ENCODE results near the gene ACTR3C.
"Not testable (repeated sequence)": the region's sequence is repeated elsewhere in the genome, so short reads cannot be mapped to it uniquely, and the experiment has no call there.

GRCh38 chr7:150287815-150288214, 35.5 kb downstream of the ACTR3C start:
- TF ChIP-seq ZFP30 (CRISPR knock-in tag; IDR thresholded peaks at IDR 0.05); PPARA (CRISPR knock-in tag; IDR thresholded peaks at IDR 0.05; ENCODE audit: borderline replicate concordance); GLIS3 (CRISPR knock-in tag; IDR thresholded peaks at IDR 0.05); PATZ1 (CRISPR knock-in tag; IDR thresholded peaks at IDR 0.05; ENCODE audit: borderline replicate concordance); CREB5 (CRISPR knock-in tag; IDR thresholded peaks at IDR 0.05; ENCODE audit: low read depth); RARB (CRISPR knock-in tag; IDR thresholded peaks at IDR 0.05); POU6F1 (CRISPR knock-in tag; IDR thresholded peaks at IDR 0.05; ENCODE audit: borderline replicate concordance, low read depth); TCF4 (CRISPR knock-in tag; IDR thresholded peaks at IDR 0.05; ENCODE audit: borderline replicate concordance); CSRNP3 (CRISPR knock-in tag; IDR thresholded peaks at IDR 0.05); ZNF70 (CRISPR knock-in tag; IDR thresholded peaks at IDR 0.05); BACH2 (CRISPR knock-in tag; IDR thresholded peaks at IDR 0.05; ENCODE audit: borderline replicate concordance); ZC3H10 (CRISPR knock-in tag; IDR thresholded peaks at IDR 0.05); ZFP3 (CRISPR knock-in tag; IDR thresholded peaks at IDR 0.05): not testable (repeated sequence)
